SJCRH30 (cell line): ENCODE results near the gene MAN2B2. TPM values are rescaled to one million over a fixed set of nuclear protein-coding genes. Genes with fewer than 3 reads are reported as not detected.
"Not testable (repeated sequence)": the region's sequence is repeated elsewhere in the genome, so short reads cannot be mapped to it uniquely, and the experiment has no call there.

ENCODE experiments used
- DNase-seq, 2 experiments: peaks; one replicate each; pipeline ENCODE4 v3.0.0-alpha.2; 2015 to 2020
- H3K27ac ChIP-seq: fragments of 250-450 bp; sonication (Bioruptor Pico); 2 replicates; pipeline ENCODE4 v1.5.1; 2020; ENCODE audit warnings: mild to moderate bottlenecking, moderate library complexity
- H3K27me3 ChIP-seq: fragments of 250-450 bp; sonication (Bioruptor Pico); 2 replicates; pipeline ENCODE4 v1.5.1; 2020; ENCODE audit warnings: mild to moderate bottlenecking, moderate library complexity
- H3K36me3 ChIP-seq: fragments of 250-450 bp; sonication (Bioruptor Pico); 2 replicates; pipeline ENCODE4 v1.5.1; 2020; ENCODE audit warnings: mild to moderate bottlenecking, moderate library complexity
- H3K4me1 ChIP-seq: fragments of 250-450 bp; sonication (Bioruptor Pico); 2 replicates; pipeline ENCODE4 v1.5.1; 2020; ENCODE audit warnings: mild to moderate bottlenecking, moderate library complexity
- H3K4me3 ChIP-seq: fragments of 250-450 bp; sonication (Bioruptor Pico); 2 replicates; pipeline ENCODE4 v1.5.1; 2020; ENCODE audit warnings: mild to moderate bottlenecking, moderate library complexity
- H3K9me3 ChIP-seq: fragments of 250-450 bp; sonication (Bioruptor Pico); replicated peaks from 2 replicates; pipeline ENCODE4 v1.5.1; 2020; ENCODE audit warnings: mild to moderate bottlenecking, moderate library complexity
- total RNA-seq: library from RNA; depleted of rRNA; stranded (reverse); fragments of >200 nt; shearing (Covaris generic); gene quantifications from 2 replicates; pipeline ENCODE4 v1.2.3, GENCODE V29; 2014

The MAN2B2 gene
- total RNA-seq, 1 experiment from 2014 or later, result 9.1 TPM

GRCh38 chr4:6639137-6639680 lies 64.2 kb downstream of the MAN2B2 start:
- Histone ChIP-seq H3K27me3 (no peaks in the 10 kb centered on the region), H3K36me3 (peaks cover 17% of the 10 kb centered on the region), H3K4me1 (no peaks in the 10 kb centered on the region), H3K9me3 (no peaks in the 10 kb centered on the region), H3K4me3 (peak overlapping the region; percentile 79), H3K27ac (no peak overlapping the region)
- no peak for DNase-seq

GRCh38 chr4:6640292-6641163 lies 65.5 kb downstream of the MAN2B2 start, which contains the start of gene MRFAP1:
TSS of gene MRFAP1 (plus strand) at chr4:6640685. CDS start at chr4:6640863, 178 bp downstream.
- peak within 1 kb of the TSS; percentile 67 for H3K27ac ChIP-seq
- no peaks in the 10 kb centered on the region for H3K27me3 ChIP-seq
- H3K36me3 ChIP-seq, result peaks cover 17% of the 10 kb centered on the region
- H3K4me1 ChIP-seq, result no peaks in the 10 kb centered on the region
- H3K4me3 ChIP-seq, result peak within 1 kb of the TSS; percentile 79
- DNase-seq, result peak; percentile 92 to 95
- H3K9me3 ChIP-seq, result no peaks in the 10 kb centered on the region

- peak; percentile 27 to 43 for DNase-seq
- H3K36me3 ChIP-seq, result peaks cover 17% of the 10 kb centered on the region
Observed at GRCh38 chr4:6641164-6641970, 66.4 kb downstream of the MAN2B2 start.

GRCh38 chr4:6641971-6642320 lies 67.0 kb downstream of the MAN2B2 start:
- peaks cover 17% of the 10 kb centered on the region for H3K36me3 ChIP-seq
- no peak for DNase-seq
- H3K27me3 ChIP-seq, result no peaks in the 10 kb centered on the region
- no peaks in the 10 kb centered on the region for H3K9me3 ChIP-seq
- peak overlapping the region; percentile 79 for H3K4me3 ChIP-seq
- H3K27ac ChIP-seq, result no peak overlapping the region
- H3K4me1 ChIP-seq, result no peaks in the 10 kb centered on the region

More at GRCh38 chr4:6641164-6641970, 66.4 kb downstream of the MAN2B2 start:
- H3K27me3 ChIP-seq, result no peaks in the 10 kb centered on the region
- peak overlapping the region; percentile 67 for H3K27ac ChIP-seq
- no peaks in the 10 kb centered on the region for H3K4me1 ChIP-seq
- peak overlapping the region; percentile 79 for H3K4me3 ChIP-seq
- H3K9me3 ChIP-seq, result no peaks in the 10 kb centered on the region

- no peaks in the 10 kb centered on the region for H3K4me1 ChIP-seq
- peaks cover 17% of the 10 kb centered on the region for H3K36me3 ChIP-seq
- no peak overlapping the region for H3K4me3 ChIP-seq
- H3K27me3 ChIP-seq, result no peaks in the 10 kb centered on the region
- no peak for DNase-seq
- H3K9me3 ChIP-seq, result no peaks in the 10 kb centered on the region
- H3K27ac ChIP-seq, result no peak overlapping the region
Observed at GRCh38 chr4:6643141-6643847, 68.3 kb downstream of the MAN2B2 start.

- no peak for DNase-seq
- no peaks in the 10 kb centered on the region for H3K9me3 ChIP-seq
- no peaks in the 10 kb centered on the region for H3K4me1 ChIP-seq
- H3K4me3 ChIP-seq, result no peak overlapping the region
- H3K27me3 ChIP-seq, result no peaks in the 10 kb centered on the region
- H3K27ac ChIP-seq, result no peak overlapping the region
- peaks cover 17% of the 10 kb centered on the region for H3K36me3 ChIP-seq
Observed at GRCh38 chr4:6644792-6645530, 70.0 kb downstream of the MAN2B2 start.

- Histone ChIP-seq H3K4me3 (no peak overlapping the region), H3K4me1 (no peaks in the 10 kb centered on the region), H3K36me3 (peaks cover 11% of the 10 kb centered on the region), H3K9me3 (no peaks in the 10 kb centered on the region), H3K27ac (no peak overlapping the region), H3K27me3 (no peaks in the 10 kb centered on the region)
- DNase-seq, result no peak
Observed at GRCh38 chr4:6647169-6647568, 72.2 kb downstream of the MAN2B2 start.

GRCh38 chr4:6647582-6648230 lies 72.7 kb downstream of the MAN2B2 start:
- no peaks in the 10 kb centered on the region for H3K27me3 ChIP-seq
- no peak overlapping the region for H3K27ac ChIP-seq
- DNase-seq, result no peak
- no peak overlapping the region for H3K4me3 ChIP-seq
- H3K4me1 ChIP-seq, result no peaks in the 10 kb centered on the region
- H3K36me3 ChIP-seq, result peaks cover 6% of the 10 kb centered on the region
- H3K9me3 ChIP-seq, result no peaks in the 10 kb centered on the region

GRCh38 chr4:6649216-6649615 lies 74.2 kb downstream of the MAN2B2 start:
- H3K27me3 ChIP-seq, result no peaks in the 10 kb centered on the region

DNA sequence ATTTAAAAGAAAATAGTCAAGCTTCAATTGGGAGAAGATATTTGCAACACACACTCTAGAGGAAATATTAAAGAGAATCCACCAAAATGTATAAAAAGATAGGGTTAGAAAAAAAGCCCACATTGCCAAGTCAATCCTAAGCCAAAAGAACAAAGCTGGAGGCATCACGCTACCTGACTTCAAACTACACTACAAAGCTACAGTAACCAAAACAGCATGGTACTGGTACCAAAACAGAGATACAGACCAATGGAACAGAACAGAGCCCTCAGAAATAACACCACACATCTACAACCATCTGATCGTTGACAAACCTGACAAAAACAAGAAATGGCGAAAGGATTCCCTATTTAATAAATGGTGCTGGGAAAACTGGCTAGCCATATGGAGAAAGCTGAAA lies 79.2 kb downstream of the MAN2B2 start:
- H3K36me3 ChIP-seq, H3K4me3 ChIP-seq, H3K27ac ChIP-seq, H3K27me3 ChIP-seq, H3K9me3 ChIP-seq, DNase-seq, H3K4me1 ChIP-seq: not testable (repeated sequence)

More at GRCh38 chr4:6649216-6649615, 74.2 kb downstream of the MAN2B2 start:
- Histone ChIP-seq H3K27ac (no peak overlapping the region), H3K9me3 (no peaks in the 10 kb centered on the region), H3K4me3 (no peak overlapping the region), H3K36me3 (no peaks in the 10 kb centered on the region), H3K4me1 (no peaks in the 10 kb centered on the region)
- no peak for DNase-seq

DNA sequence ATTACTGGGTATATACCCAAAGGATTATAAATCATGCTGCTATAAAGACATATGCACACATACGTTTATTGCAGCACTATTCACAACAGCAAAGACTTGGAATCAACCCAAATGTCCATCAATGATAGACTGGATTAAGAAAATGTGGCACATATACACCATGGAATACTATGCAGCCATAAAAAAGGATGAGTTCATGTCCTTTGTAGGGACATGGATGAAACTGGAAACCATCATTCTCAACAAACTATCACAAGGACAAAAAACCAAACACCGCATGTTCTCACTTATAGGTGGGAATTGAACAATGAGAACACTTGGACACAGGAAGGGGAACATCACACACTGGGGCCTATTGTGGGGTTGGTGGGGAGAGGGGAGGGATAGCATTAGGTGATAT lies 80.3 kb downstream of the MAN2B2 start:
- H3K27ac ChIP-seq, H3K4me1 ChIP-seq, H3K36me3 ChIP-seq, DNase-seq, H3K9me3 ChIP-seq, H3K27me3 ChIP-seq, H3K4me3 ChIP-seq: not testable (repeated sequence)

- no peaks in the 10 kb centered on the region for H3K27me3 ChIP-seq
- H3K9me3 ChIP-seq, result no peaks in the 10 kb centered on the region
- H3K36me3 ChIP-seq, result no peaks in the 10 kb centered on the region
- DNase-seq, result no peak
- no peak overlapping the region for H3K27ac ChIP-seq
- no peak overlapping the region for H3K4me3 ChIP-seq
- H3K4me1 ChIP-seq, result no peaks in the 10 kb centered on the region
Observed at GRCh38 chr4:6655924-6656323, 80.9 kb downstream of the MAN2B2 start.

GRCh38 chr4:6657242-6658208 lies 82.5 kb downstream of the MAN2B2 start:
- H3K9me3 ChIP-seq, result no peaks in the 10 kb centered on the region
- H3K4me1 ChIP-seq, result no peaks in the 10 kb centered on the region
- no peaks in the 10 kb centered on the region for H3K27me3 ChIP-seq
- no peaks in the 10 kb centered on the region for H3K36me3 ChIP-seq
- DNase-seq, result no peak
- H3K27ac ChIP-seq, result no peak overlapping the region
- H3K4me3 ChIP-seq, result no peak overlapping the region
